A549 (cell line): ENCODE measurements around the gene ABCB1. TPM values are rescaled to one million over a fixed set of nuclear protein-coding genes. Genes with fewer than 3 reads are reported as not detected.

Experiments
- ATAC-seq, 2 experiments: fragments of 200-7000 bp in 1 of 2; fragments of >200 bp in 1 of 2; cut with Nextera tagmentation in 1 of 2; cut with Tn5 transposase in 1 of 2; 3 replicates each; pipeline versions ENCODE4 v1.8.0 to v1.9.1; 2018 to 2020; ENCODE audit warnings: mild to moderate bottlenecking in 1 of 2, moderate library complexity in 1 of 2
- CTCF ChIA-PET: fragments of 300-600 bp; sonication (Branson Sonifier 250); formaldehyde crosslinking; extraction: SDS; loops from one replicate; lab custom pipeline; 2021; ENCODE audit warnings: antibody characterized with exemption, inconsistent platforms; lab: Yijun Ruan, JAX
- POLR2A ChIA-PET: fragments of 350-600 bp; formaldehyde crosslinking; extraction: SDS; loops from one replicate; lab custom pipeline; 2021; ENCODE audit warnings: antibody characterized with exemption, inconsistent platforms; lab: Yijun Ruan, JAX
- DNase-seq, 2 experiments: peaks; one replicate each; pipeline versions ENCODE4 v3.0.0 to v3.0.0-alpha.2; 2011 to 2016; ENCODE audit warnings: low read depth in 1 of 2, low spot score in 1 of 2
- FAIRE-seq: peaks from 2 replicates; lab custom pipeline; 2011; peaks lifted over from hg19 to GRCh38; lab: Jason Lieb, UNC
- H3K27ac ChIP-seq, 2 experiments: fragments of >200 bp; sonication (Bioruptor Twin); formaldehyde crosslinking; 3 replicates each; pipeline ENCODE4 v1.5.1; 2016 to 2017
- H3K4me1 ChIP-seq: fragments of >200 bp; sonication (Bioruptor Twin); formaldehyde crosslinking; 3 replicates; pipeline ENCODE4 v1.6.1; 2016
- H3K4me2 ChIP-seq: fragments of >200 bp; sonication (Bioruptor Twin); formaldehyde crosslinking; 3 replicates; pipeline ENCODE4 v1.6.1; 2016
- H3K4me3 ChIP-seq: fragments of >200 bp; sonication (Bioruptor Twin); formaldehyde crosslinking; 3 replicates; pipeline ENCODE4 v1.5.1; 2016
- H3K9me3 ChIP-seq: fragments of >200 bp; sonication (Bioruptor Twin); formaldehyde crosslinking; 3 replicates; pipeline ENCODE4 v1.6.1; 2016
- BHLHE40 ChIP-seq: IDR thresholded peaks from 2 replicates; pipeline ENCODE4 v1.6.1; 2012; ENCODE audit warnings: low read depth, low read length, inconsistent platforms
- CBX2 ChIP-seq: fragments of 200-600 bp; sonication (generic); IDR thresholded peaks from 2 replicates; pipeline ENCODE4 v1.6.1; 2016; ENCODE audit warnings: low read depth, mild to moderate bottlenecking, borderline replicate concordance
- CBX8 ChIP-seq: fragments of 200-600 bp; sonication (generic); IDR thresholded peaks from 2 replicates; pipeline ENCODE4 v1.6.1; 2016
- CHD4 ChIP-seq: fragments of 200-600 bp; sonication (generic); IDR thresholded peaks from 2 replicates; pipeline ENCODE4 v1.6.1; 2016; ENCODE audit warnings: antibody characterized with exemption, mild to moderate bottlenecking, borderline replicate concordance
- E2F6 ChIP-seq: IDR thresholded peaks from 2 replicates; pipeline ENCODE4 v1.6.1; 2012; ENCODE audit warnings: low read depth, borderline replicate concordance
- ELK1 ChIP-seq: fragments of 150-350 bp; IDR thresholded peaks from 2 replicates; pipeline ENCODE4 v1.6.1; 2014; ENCODE audit warnings: low read depth, mild to moderate bottlenecking, low read length
- FOSL2 ChIP-seq, 2 experiments: fragments of 450-650 bp in 1 of 2; fragments of >200 bp in 1 of 2; sonication (Bioruptor Twin) in 1 of 2; formaldehyde crosslinking; IDR thresholded peaks; 2 replicates each; pipeline versions ENCODE4 v1.5.0 to v1.6.1; 2016 to 2020; ENCODE audit warnings: mild to moderate bottlenecking in 1 of 2, moderate library complexity in 1 of 2
- HOXB13 ChIP-seq: fragments of 250-450 bp; sonication (Bioruptor Pico); IDR thresholded peaks from 2 replicates; pipeline ENCODE4 v1.5.0; 2020; ENCODE audit warnings: low read depth, mild to moderate bottlenecking, moderate library complexity
- HOXB5 ChIP-seq: fragments of 250-450 bp; sonication (Bioruptor Pico); IDR thresholded peaks from 2 replicates; pipeline ENCODE4 v1.5.0; 2020; ENCODE audit warnings: mild to moderate bottlenecking, moderate library complexity
- JUN ChIP-seq, 2 experiments: fragments of >200 bp; sonication (Bioruptor Twin); formaldehyde crosslinking; IDR thresholded peaks; 2 replicates in 1 of 2; 3 replicates in 1 of 2; pipeline ENCODE4 v1.6.1; 2016 to 2017
- POLR2A ChIP-seq: IDR thresholded peaks from 2 replicates; pipeline ENCODE4 v1.6.1; 2012; ENCODE audit warnings: mild to moderate bottlenecking, low read length
- POLR2AphosphoS2 ChIP-seq: conservative IDR thresholded peaks from 2 replicates; pipeline ENCODE4 v1.6.1; 2012; ENCODE audit warnings: low read length, improper control_type of control experiment, inconsistent platforms
- RAD21 ChIP-seq, 2 experiments: fragments of >200 bp in 1 of 2; sonication (Bioruptor Twin) in 1 of 2; formaldehyde crosslinking in 1 of 2; IDR thresholded peaks in 1 of 2; conservative IDR thresholded peaks in 1 of 2; 2 replicates in 1 of 2; 3 replicates in 1 of 2; pipeline ENCODE4 v1.6.1; 2012 to 2018; ENCODE audit warnings: inconsistent platforms in 1 of 2
- RARB ChIP-seq: fragments of 250-450 bp; sonication (Bioruptor Pico); IDR thresholded peaks from 2 replicates; pipeline ENCODE4 v1.8.0; 2021; ENCODE audit warnings: mild to moderate bottlenecking, moderate library complexity
- RNF2 ChIP-seq: fragments of 200-600 bp; sonication (generic); IDR thresholded peaks from 2 replicates; pipeline ENCODE4 v1.6.1; 2016; ENCODE audit warnings: low read depth, mild to moderate bottlenecking, antibody characterized with exemption, moderate library complexity, borderline replicate concordance
- SREBF2 ChIP-seq: fragments of 450-650 bp; IDR thresholded peaks from 2 replicates; pipeline ENCODE4 v1.6.1; 2014; ENCODE audit warnings: mild to moderate bottlenecking, moderate library complexity
- ZNF302 ChIP-seq: fragments of 250-450 bp; sonication (Bioruptor Pico); IDR thresholded peaks from 2 replicates; pipeline ENCODE4 v1.9.0; 2021; ENCODE audit warnings: inconsistent platforms, mild to moderate bottlenecking, moderate library complexity
- WGBS: methylation state at CpG from one replicate; pipeline ENCODE4 v1.1.6; 2017; ENCODE audit errors: missing lambda C conversion rate; 5-methylcytosine and 5-hydroxymethylcytosine counted together
- polyA plus RNA-seq, 4 experiments: library from polyadenylated mRNA; depleted of rRNA in 3 of 4; stranded (reverse); fragments of >200 nt; fragmentation: RNase III in 1 of 4; extraction: RNeasy Plus Mini Kit Qiagen cat#74134 plus additional on column Dnase treatment in 1 of 4; gene quantifications; 2 replicates in 3 of 4; 3 replicates in 1 of 4; pipeline ENCODE4 v1.2.3, GENCODE V29; 2011 to 2017
- TF ChIP-seq, protein P1 (sequence below): fragments of >200 bp; sonication (Bioruptor Twin); formaldehyde crosslinking; IDR thresholded peaks from 3 replicates; pipeline ENCODE4 v1.6.1; 2016

Gene ABCB1
- polyA plus RNA-seq, 2 of the 4 experiments (the other 2 are of a cell fraction): 0.05 TPM; not detected in 1

GRCh38 chr7:87561102-87561501 lies 39.6 kb downstream of the ABCB1 start:
- ChIA-PET POLR2A (no interaction called here), CTCF (no interaction called here)
- Histone ChIP-seq H3K4me1 (no peaks in the 10 kb centered on the region), H3K4me2 (no peak overlapping the region), H3K27ac (no peak overlapping the region), H3K4me3 (no peak overlapping the region), H3K9me3 (no peaks in the 10 kb centered on the region)
- no peak for ATAC-seq
- DNase-seq: no peak
- WGBS: 14% methylated on average over 2 of the region's 2 CpGs
- TF ChIP-seq E2F6 (no peak), POLR2A (no peak), CHD4 (no peak), CBX8 (no peak), HOXB13 (CRISPR knock-in tag) (no peak), ZNF302 (CRISPR knock-in tag) (no peak), JUN (IDR thresholded peaks at IDR 0.05) (no peak), RNF2 (no peak), CBX2 (no peak), FOSL2 (IDR thresholded peaks at IDR 0.05) (no peak), FOSL2 (CRISPR knock-in tag; IDR thresholded peaks at IDR 0.05) (no peak)
- TF ChIP-seq, protein P1, sequence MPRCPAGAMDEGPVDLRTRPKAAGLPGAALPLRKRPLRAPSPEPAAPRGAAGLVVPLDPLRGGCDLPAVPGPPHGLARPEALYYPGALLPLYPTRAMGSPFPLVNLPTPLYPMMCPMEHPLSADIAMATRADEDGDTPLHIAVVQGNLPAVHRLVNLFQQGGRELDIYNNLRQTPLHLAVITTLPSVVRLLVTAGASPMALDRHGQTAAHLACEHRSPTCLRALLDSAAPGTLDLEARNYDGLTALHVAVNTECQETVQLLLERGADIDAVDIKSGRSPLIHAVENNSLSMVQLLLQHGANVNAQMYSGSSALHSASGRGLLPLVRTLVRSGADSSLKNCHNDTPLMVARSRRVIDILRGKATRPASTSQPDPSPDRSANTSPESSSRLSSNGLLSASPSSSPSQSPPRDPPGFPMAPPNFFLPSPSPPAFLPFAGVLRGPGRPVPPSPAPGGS: no peak
- FAIRE-seq: no peak

- no peak for FAIRE-seq
- H3K4me3 ChIP-seq: no peak overlapping the region
- POLR2A ChIA-PET: no interaction called here
- ATAC-seq: no peak
- no peak overlapping the region for H3K27ac ChIP-seq
- H3K4me2 ChIP-seq: no peak overlapping the region
- no peak for TF ChIP-seq ELK1
- DNase-seq: no peak
- H3K4me1 ChIP-seq: no peaks in the 10 kb centered on the region
- 24% methylated on average over 3 of the region's 3 CpGs for WGBS
- CTCF ChIA-PET: interaction anchor here (1.3 kb wide), 1 partner anchor 12 kb away, joined by 4 read pairs; no protein-coding TSS in a partner anchor
- H3K9me3 ChIP-seq: no peaks in the 10 kb centered on the region
Observed at GRCh38 chr7:87552351-87552900, 48.3 kb downstream of the ABCB1 start.

GRCh38 chr7:87548123-87548919 lies 52.4 kb downstream of the ABCB1 start:
- ChIA-PET POLR2A (no interaction called here), CTCF (no interaction called here)
- no peak for TF ChIP-seq SREBF2
- TF ChIP-seq ZNF302 (CRISPR knock-in tag): no peak
- no peak for TF ChIP-seq POLR2AphosphoS2
- TF ChIP-seq BHLHE40: no peak
- no peak for TF ChIP-seq HOXB5 (CRISPR knock-in tag)
- TF ChIP-seq RARB (CRISPR knock-in tag): no peak
- TF ChIP-seq RAD21 (conservative IDR thresholded peaks at IDR 0.05 in 1 of 2, IDR thresholded peaks at IDR 0.05 in 1 of 2): no peak
- 28% methylated on average over 7 of the region's 7 CpGs for WGBS
- DNase-seq (no peak), ATAC-seq (no peak), FAIRE-seq (peak; percentile 54)
- no peak overlapping the region for H3K27ac ChIP-seq
- H3K4me1 ChIP-seq: no peaks in the 10 kb centered on the region
- H3K4me2 ChIP-seq: no peak overlapping the region
- H3K9me3 ChIP-seq: no peaks in the 10 kb centered on the region
- no peak overlapping the region for H3K4me3 ChIP-seq
